ENCODE results near the gene ZDHHC4. TPM values are rescaled to one million over a fixed set of nuclear protein-coding genes. Genes with fewer than 3 reads are reported as not detected.
A peak's percentile ranks its signal among the peaks of the same experiment; 100 is the strongest.

The ZDHHC4 gene
- total RNA-seq, 4 donors from 2014 or later, result 6.4 to 53.8 (median 26.1) TPM

- 77 to 78% methylated on average over 4 to 7 of the region's 7 CpGs for WGBS, 2 donors (ENCODE audit: low coverage in 1 of 2)
- Histone ChIP-seq H3K9me3 (no peaks in the 10 kb centered on the region), H3K27me3 (no peaks in the 10 kb centered on the region), H3K4me3 (no peak overlapping the region), H3K27ac (no peak overlapping the region), H3K36me3 (no peaks in the 10 kb centered on the region), H3K4me1 (no peaks in the 10 kb centered on the region)
- TF ChIP-seq CTCF (IDR thresholded peaks at IDR 0.05) (no peak), POLR2A (IDR thresholded peaks at IDR 0.05) (no peak), POLR2AphosphoS5 (IDR thresholded peaks at IDR 0.05) (no peak), EP300 (IDR thresholded peaks at IDR 0.05; ENCODE audit: low read depth) (no peak)
- intact Hi-C loops (cut with DNase I; ENCODE audit: low total_unique reads), result no loop called here
- DNase-seq, result no peak
- in situ Hi-C loops (cut with MboI; ENCODE audit: low pct_ligation_motif_present in 1 of 4, low pct_unique_long_range_greater_than_20kb in 1 of 4, low sequenced_read_pairs in 3 of 4), result no loop called here
Measured at GRCh38 chr7:6554848-6555247, 22.4 kb upstream of the ZDHHC4 start.

DNA sequence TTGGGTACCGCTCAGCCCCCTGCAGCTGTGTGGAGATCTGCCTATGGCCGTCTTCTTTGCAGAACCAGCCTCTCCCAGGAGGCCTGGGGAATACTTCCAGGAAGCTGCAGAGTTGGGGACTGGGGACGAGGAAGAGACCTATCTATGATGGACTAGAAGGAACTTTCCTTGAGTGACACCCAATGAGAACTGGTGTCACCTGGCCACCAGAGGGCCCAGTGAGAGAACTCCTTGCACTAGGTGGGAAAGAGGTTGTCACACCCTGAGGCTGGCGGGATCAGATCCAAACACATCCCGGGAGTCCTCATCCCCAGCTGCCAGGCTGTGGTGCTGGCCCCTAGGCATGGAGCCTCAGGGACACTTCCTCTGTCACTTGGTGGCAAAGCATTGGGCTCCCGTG is 21.1 kb upstream of the ZDHHC4 start:
- no peaks in the 10 kb centered on the region for H3K27me3 ChIP-seq
- in situ Hi-C loops (cut with MboI; ENCODE audit: low pct_ligation_motif_present in 1 of 4, low pct_unique_long_range_greater_than_20kb in 1 of 4, low sequenced_read_pairs in 3 of 4) (no loop called here), intact Hi-C loops (cut with DNase I; ENCODE audit: low total_unique reads) (no loop called here)
- DNase-seq, result peak; percentile 17
- no peaks in the 10 kb centered on the region for H3K4me1 ChIP-seq
- TF ChIP-seq POLR2A (IDR thresholded peaks at IDR 0.05) (no peak), CTCF (IDR thresholded peaks at IDR 0.05) (peak in 3 of 5 experiments; percentile 13 to 23 (median 16))
- H3K4me3 ChIP-seq, result no peak overlapping the region
- H3K36me3 ChIP-seq, result no peaks in the 10 kb centered on the region
- no peak overlapping the region for H3K27ac ChIP-seq
- no peaks in the 10 kb centered on the region for H3K9me3 ChIP-seq
- 56% methylated on average over 6 of the region's 6 CpGs; no CpG with 5 or more reads in 1 of the 2 donors for WGBS, 2 donors (ENCODE audit: low coverage in 1 of 2)

- in situ Hi-C loops (cut with MboI; ENCODE audit: low pct_ligation_motif_present in 1 of 4, low pct_unique_long_range_greater_than_20kb in 1 of 4, low sequenced_read_pairs in 3 of 4), result no loop called here
- intact Hi-C loops (cut with DNase I; ENCODE audit: low total_unique reads), result no loop called here
- H3K27ac ChIP-seq, result no peak overlapping the region
- no peaks in the 10 kb centered on the region for H3K4me1 ChIP-seq
- 51% methylated on average over 6 of the region's 6 CpGs; no CpG with 5 or more reads in 1 of the 2 donors for WGBS, 2 donors (ENCODE audit: low coverage in 1 of 2)
- DNase-seq, result peak; percentile 29
- H3K36me3 ChIP-seq, result no peaks in the 10 kb centered on the region
- H3K4me3 ChIP-seq, result no peak overlapping the region
- TF ChIP-seq POLR2A (IDR thresholded peaks at IDR 0.05) (no peak), POLR2AphosphoS5 (IDR thresholded peaks at IDR 0.05) (no peak), CTCF (IDR thresholded peaks at IDR 0.05) (peak in 4 of 5 experiments; percentile 13 to 16 (median 14)), EP300 (IDR thresholded peaks at IDR 0.05; ENCODE audit: low read depth) (no peak)
- no peaks in the 10 kb centered on the region for H3K27me3 ChIP-seq
- H3K9me3 ChIP-seq, result no peaks in the 10 kb centered on the region
Measured at GRCh38 chr7:6558837-6559236, 18.4 kb upstream of the ZDHHC4 start.

- no peak for DNase-seq
- Histone ChIP-seq H3K4me1 (no peaks in the 10 kb centered on the region), H3K9me3 (no peaks in the 10 kb centered on the region), H3K36me3 (no peaks in the 10 kb centered on the region), H3K4me3 (no peak overlapping the region), H3K27me3 (no peaks in the 10 kb centered on the region), H3K27ac (no peak overlapping the region)
- WGBS, 2 donors (ENCODE audit: low coverage in 1 of 2), result 21 to 35% methylated on average over 3 of the region's 3 CpGs
- in situ Hi-C loops (cut with MboI; ENCODE audit: low pct_ligation_motif_present in 1 of 4, low pct_unique_long_range_greater_than_20kb in 1 of 4, low sequenced_read_pairs in 3 of 4), result no loop called here
- TF ChIP-seq EP300 (IDR thresholded peaks at IDR 0.05; ENCODE audit: low read depth) (no peak), POLR2A (IDR thresholded peaks at IDR 0.05) (no peak), POLR2AphosphoS5 (IDR thresholded peaks at IDR 0.05) (no peak), CTCF (IDR thresholded peaks at IDR 0.05) (no peak)
- intact Hi-C loops (cut with DNase I; ENCODE audit: low total_unique reads), result no loop called here
Measured at GRCh38 chr7:6559896-6560295, 17.4 kb upstream of the ZDHHC4 start.

All from transverse colon (tissue), 4 donors.